GM06990 (cell line): ENCODE measurements around the gene OGDHL.

ENCODE experiments used
- DNase-seq: peaks from one replicate; pipeline ENCODE4 v3.0.0-alpha.2; 2011; ENCODE audit not compliant: insufficient read length; ENCODE audit errors: extremely low read depth
- H3K27me3 ChIP-seq: replicated peaks from 2 replicates; pipeline ENCODE4 v1.6.0; 2011; ENCODE audit warnings: low read length; ENCODE audit not compliant: control insufficient read depth, insufficient read depth
- H3K36me3 ChIP-seq: 2 replicates; pipeline ENCODE4 v1.5.1; 2011; ENCODE audit warnings: low read length; ENCODE audit not compliant: control insufficient read depth, insufficient read depth
- H3K4me3 ChIP-seq: replicated peaks from 2 replicates; pipeline ENCODE4 v1.5.1; 2011; ENCODE audit warnings: low read depth, mild to moderate bottlenecking, control low read depth, low read length
- TF ChIP-seq, protein P1 (sequence below): IDR thresholded peaks from 2 replicates; pipeline ENCODE4 v1.5.1; 2011; ENCODE audit warnings: low read length, control low read depth, mild to moderate bottlenecking, inconsistent platforms; ENCODE audit not compliant: insufficient read depth, poor library complexity, severe bottlenecking

Gene OGDHL

DNA sequence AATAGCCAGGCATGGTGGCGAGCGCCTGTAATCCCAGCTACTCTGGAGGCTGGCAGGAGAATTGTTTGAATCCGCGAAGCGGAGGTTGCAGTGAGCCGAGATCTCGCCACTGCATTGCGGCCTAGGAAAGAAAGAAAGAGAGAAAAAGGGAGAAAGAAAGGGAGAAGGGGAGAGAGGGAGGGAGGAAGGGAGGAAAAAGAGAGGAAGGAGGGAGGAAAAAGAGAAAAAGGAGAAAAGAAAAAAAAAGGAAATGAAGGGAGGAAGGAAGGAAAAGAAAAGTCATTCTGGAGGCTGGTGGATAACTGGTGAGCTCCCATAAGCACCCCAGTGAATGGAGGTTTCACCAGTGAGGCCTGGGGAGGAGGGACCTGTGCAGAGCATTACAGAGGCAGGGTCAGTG is 7.6 kb upstream of the OGDHL start:
- no peak for DNase-seq

DNA sequence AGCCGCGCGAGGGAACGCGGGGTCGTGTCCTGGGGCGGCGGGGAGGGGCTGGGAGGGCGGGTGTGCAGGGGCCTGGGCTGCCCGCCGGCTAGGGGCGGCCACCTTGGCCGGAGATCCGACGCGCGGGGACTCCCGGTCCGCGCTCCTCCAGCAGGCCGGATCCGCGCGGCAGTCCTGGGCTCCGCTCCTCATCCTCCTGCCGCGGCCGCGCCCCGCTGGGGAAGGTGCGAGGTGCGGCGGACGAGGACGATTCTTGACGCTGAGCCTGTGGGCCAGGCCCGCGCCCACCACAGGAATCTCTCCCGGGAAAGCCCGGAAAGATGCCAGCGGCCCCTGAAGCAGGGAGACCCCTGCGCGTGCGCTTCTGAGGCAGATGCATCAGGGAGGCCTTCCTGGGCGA is 6.6 kb upstream of the OGDHL start:
- Histone ChIP-seq H3K27me3 (no peaks in the 10 kb centered on the region; the same call in 1 of the 2 replicates), H3K36me3 (no peaks in the 10 kb centered on the region), H3K4me3 (no peak overlapping the region)
- TF ChIP-seq, protein P1, sequence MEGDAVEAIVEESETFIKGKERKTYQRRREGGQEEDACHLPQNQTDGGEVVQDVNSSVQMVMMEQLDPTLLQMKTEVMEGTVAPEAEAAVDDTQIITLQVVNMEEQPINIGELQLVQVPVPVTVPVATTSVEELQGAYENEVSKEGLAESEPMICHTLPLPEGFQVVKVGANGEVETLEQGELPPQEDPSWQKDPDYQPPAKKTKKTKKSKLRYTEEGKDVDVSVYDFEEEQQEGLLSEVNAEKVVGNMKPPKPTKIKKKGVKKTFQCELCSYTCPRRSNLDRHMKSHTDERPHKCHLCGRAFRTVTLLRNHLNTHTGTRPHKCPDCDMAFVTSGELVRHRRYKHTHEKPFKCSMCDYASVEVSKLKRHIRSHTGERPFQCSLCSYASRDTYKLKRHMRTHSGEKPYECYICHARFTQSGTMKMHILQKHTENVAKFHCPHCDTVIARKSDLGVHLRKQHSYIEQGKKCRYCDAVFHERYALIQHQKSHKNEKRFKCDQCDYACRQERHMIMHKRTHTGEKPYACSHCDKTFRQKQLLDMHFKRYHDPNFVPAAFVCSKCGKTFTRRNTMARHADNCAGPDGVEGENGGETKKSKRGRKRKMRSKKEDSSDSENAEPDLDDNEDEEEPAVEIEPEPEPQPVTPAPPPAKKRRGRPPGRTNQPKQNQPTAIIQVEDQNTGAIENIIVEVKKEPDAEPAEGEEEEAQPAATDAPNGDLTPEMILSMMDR = no peak
- DNase-seq = no peak

More for the DNA sequence above, 7.6 kb upstream of the OGDHL start:
- H3K27me3 ChIP-seq = no peaks in the 10 kb centered on the region
- H3K4me3 ChIP-seq = no peak overlapping the region
- no peaks in the 10 kb centered on the region for H3K36me3 ChIP-seq
- TF ChIP-seq, protein P1 = no peak

DNA sequence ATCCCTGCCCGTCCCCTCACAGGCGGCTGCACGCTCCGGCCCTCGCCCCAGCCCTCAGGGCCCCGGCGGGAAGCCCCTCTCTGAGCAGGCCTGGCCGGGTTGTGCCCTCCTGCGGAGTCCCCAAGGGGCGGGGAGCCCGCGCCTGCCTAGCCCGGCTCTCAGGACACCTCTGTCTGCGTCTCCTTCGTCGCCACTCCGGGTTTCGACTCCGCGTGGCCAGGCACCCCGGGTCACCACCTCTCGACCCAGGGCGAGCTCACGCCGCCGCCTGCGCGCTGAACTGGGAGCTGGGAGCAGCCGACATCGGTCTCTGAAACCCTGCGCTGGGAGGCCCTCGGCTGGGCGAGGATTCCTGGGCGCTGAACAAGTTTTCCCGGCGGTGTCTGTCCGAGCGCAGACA is 6.2 kb upstream of the OGDHL start:
- no peak for DNase-seq
- Histone ChIP-seq H3K27me3 (no peaks in the 10 kb centered on the region; the same call in 1 of the 2 replicates), H3K36me3 (no peaks in the 10 kb centered on the region), H3K4me3 (no peak overlapping the region)
- TF ChIP-seq, protein P1 = no peak

DNA sequence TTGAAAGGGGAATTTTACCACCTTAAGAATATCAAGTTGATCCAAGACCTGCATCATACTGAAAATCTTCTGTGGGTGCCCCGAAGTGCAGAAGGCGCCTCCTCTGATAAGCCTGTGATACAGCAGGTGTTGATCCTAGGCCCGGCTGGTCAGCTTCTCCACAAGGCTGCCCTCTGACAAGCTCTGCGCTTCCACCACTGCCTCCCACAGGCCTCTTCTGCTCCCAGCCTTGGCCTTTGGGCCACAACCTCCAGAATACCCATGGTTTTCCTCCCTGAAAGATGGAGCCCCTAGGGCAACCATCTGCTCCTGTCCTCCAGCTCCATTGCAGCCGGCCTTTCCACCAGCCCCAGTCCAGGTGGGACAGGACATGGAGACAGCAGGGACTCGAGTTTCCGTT is 5.6 kb upstream of the OGDHL start:
- H3K4me3 ChIP-seq = no peak overlapping the region
- H3K36me3 ChIP-seq = no peaks in the 10 kb centered on the region
- H3K27me3 ChIP-seq = no peaks in the 10 kb centered on the region; the same call in 1 of the 2 replicates
- DNase-seq = no peak
- TF ChIP-seq, protein P1 = no peak

DNA sequence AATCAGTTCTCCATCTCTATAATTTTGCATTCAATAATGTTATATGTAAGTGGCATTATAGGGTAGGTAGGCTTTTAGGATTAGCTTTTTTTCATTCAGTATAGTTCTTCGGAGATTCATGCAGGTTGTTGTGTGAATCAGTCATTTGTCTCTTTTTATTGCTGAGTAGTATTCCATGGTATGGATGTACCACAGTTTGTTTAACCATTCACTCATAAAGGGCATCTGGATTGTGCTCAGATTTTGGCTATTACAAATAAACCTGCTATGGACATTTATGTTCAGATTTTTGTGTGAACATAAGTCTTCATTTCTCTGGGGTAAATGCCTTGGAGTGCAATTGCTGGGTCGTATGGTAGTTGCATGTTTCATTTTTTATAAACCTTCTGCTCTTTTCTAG is 4.4 kb upstream of the OGDHL start:
- Histone ChIP-seq H3K36me3 (no peaks in the 10 kb centered on the region), H3K4me3 (no peak overlapping the region)

DNA sequence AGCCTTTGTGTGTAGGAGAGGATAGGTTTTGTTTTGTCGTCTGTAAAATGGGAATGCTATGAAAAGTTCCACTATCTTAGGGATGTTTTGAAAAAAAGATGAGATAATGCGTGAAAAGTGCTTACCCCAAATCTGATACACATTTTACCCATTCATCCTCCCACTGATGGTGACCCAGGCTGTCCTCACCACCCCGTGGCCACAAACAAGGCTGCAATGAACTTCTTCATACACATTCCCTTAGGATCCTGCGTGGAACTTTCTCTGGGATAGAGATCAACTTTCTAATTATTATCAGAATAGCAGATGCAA is 399 bp upstream of the OGDHL start:
- Histone ChIP-seq H3K4me3 (no peak overlapping the region; the same call in 1 of the 2 replicates), H3K36me3 (no peaks in the 10 kb centered on the region), H3K27me3 (no peaks in the 10 kb centered on the region; the same call in 1 of the 2 replicates)
- no peak for DNase-seq
- TF ChIP-seq, protein P1 = no peak

More for the DNA sequence above, 4.4 kb upstream of the OGDHL start:
- H3K27me3 ChIP-seq = no peaks in the 10 kb centered on the region; the same call in 1 of the 2 replicates
- TF ChIP-seq, protein P1 = no peak
- no peak for DNase-seq
